Measurements from ENCODE around the gene TXNDC11.

GRCh38 chr16:11721781-11722467 is 20.7 kb downstream of the TXNDC11 start:
- TF ChIP-seq, protein P1, sequence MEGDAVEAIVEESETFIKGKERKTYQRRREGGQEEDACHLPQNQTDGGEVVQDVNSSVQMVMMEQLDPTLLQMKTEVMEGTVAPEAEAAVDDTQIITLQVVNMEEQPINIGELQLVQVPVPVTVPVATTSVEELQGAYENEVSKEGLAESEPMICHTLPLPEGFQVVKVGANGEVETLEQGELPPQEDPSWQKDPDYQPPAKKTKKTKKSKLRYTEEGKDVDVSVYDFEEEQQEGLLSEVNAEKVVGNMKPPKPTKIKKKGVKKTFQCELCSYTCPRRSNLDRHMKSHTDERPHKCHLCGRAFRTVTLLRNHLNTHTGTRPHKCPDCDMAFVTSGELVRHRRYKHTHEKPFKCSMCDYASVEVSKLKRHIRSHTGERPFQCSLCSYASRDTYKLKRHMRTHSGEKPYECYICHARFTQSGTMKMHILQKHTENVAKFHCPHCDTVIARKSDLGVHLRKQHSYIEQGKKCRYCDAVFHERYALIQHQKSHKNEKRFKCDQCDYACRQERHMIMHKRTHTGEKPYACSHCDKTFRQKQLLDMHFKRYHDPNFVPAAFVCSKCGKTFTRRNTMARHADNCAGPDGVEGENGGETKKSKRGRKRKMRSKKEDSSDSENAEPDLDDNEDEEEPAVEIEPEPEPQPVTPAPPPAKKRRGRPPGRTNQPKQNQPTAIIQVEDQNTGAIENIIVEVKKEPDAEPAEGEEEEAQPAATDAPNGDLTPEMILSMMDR (IDR thresholded peaks at IDR 0.05 in 2 of 3, conservative IDR thresholded peaks at IDR 0.05 in 1 of 3; ENCODE audit: insufficient read depth in 2 of 3, low read depth in 1 of 3, low read length in 3 of 3) = no peak
- TF ChIP-seq SMC3 (conservative IDR thresholded peaks at IDR 0.05; ENCODE audit: insufficient read depth, low read depth, low read length) (no peak), POLR2A (conservative IDR thresholded peaks at IDR 0.05) (no peak), ZNF707 (CRISPR knock-in tag; conservative IDR thresholded peaks at IDR 0.05) (no peak), SIN3A (IDR thresholded peaks at IDR 0.05; ENCODE audit: borderline replicate concordance in 2 of 2, control insufficient read depth in 1 of 2, low read depth in 2 of 2, low read length in 2 of 2) (no peak), MEF2D (tag; conservative IDR thresholded peaks at IDR 0.05; ENCODE audit: low read depth) (no peak), FOXM1 (IDR thresholded peaks at IDR 0.05; ENCODE audit: low read depth) (no peak), FOXM1 (CRISPR knock-in tag; IDR thresholded peaks at IDR 0.05; ENCODE audit: low read depth) (no peak), KLF16 (IDR thresholded peaks at IDR 0.05) (no peak)
- TF ChIP-seq, protein P2, sequence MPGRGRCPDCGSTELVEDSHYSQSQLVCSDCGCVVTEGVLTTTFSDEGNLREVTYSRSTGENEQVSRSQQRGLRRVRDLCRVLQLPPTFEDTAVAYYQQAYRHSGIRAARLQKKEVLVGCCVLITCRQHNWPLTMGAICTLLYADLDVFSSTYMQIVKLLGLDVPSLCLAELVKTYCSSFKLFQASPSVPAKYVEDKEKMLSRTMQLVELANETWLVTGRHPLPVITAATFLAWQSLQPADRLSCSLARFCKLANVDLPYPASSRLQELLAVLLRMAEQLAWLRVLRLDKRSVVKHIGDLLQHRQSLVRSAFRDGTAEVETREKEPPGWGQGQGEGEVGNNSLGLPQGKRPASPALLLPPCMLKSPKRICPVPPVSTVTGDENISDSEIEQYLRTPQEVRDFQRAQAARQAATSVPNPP (IDR thresholded peaks at IDR 0.05; ENCODE audit: borderline replicate concordance, insufficient read depth, insufficient read length) = no peak
- TF ChIP-seq, protein P3, sequence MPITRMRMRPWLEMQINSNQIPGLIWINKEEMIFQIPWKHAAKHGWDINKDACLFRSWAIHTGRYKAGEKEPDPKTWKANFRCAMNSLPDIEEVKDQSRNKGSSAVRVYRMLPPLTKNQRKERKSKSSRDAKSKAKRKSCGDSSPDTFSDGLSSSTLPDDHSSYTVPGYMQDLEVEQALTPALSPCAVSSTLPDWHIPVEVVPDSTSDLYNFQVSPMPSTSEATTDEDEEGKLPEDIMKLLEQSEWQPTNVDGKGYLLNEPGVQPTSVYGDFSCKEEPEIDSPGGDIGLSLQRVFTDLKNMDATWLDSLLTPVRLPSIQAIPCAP (CRISPR knock-in tag; IDR thresholded peaks at IDR 0.05; ENCODE audit: borderline replicate concordance) = no peak
